HEK293T (cell line): Measurements from ENCODE around the gene AGAP1.
A peak's percentile ranks its signal among the peaks of the same experiment; 100 is the strongest.

Experiments
- CTCF ChIA-PET: fragments of 350-600 bp; formaldehyde crosslinking; extraction: SDS; loops from one replicate; lab custom pipeline; 2021; ENCODE audit warnings: antibody characterized with exemption, inconsistent platforms; lab: Yijun Ruan, JAX
- POLR2A ChIA-PET: fragments of 350-600 bp; formaldehyde crosslinking; extraction: SDS; loops from one replicate; lab custom pipeline; 2020; ENCODE audit warnings: antibody characterized with exemption, inconsistent platforms; lab: Yijun Ruan, JAX
- DNase-seq: peaks from one replicate; pipeline ENCODE4 v3.0.0; 2012; ENCODE audit warnings: mixed read lengths; ENCODE audit errors: extremely low spot score
- ARNT ChIP-seq: fragments of 450-650 bp; IDR thresholded peaks from 2 replicates; pipeline ENCODE4 v1.6.1; 2017; ENCODE audit warnings: mild to moderate bottlenecking
- BHLHE40 ChIP-seq: fragments of 450-650 bp; IDR thresholded peaks from 2 replicates; pipeline ENCODE4 v1.6.1; 2016; ENCODE audit warnings: mild to moderate bottlenecking, moderate library complexity, borderline replicate concordance
- CTBP1 ChIP-seq: fragments of 450-650 bp; IDR thresholded peaks from 2 replicates; pipeline ENCODE4 v1.6.1; 2016; ENCODE audit warnings: borderline replicate concordance
- ELF4 ChIP-seq: fragments of 450-650 bp; IDR thresholded peaks from 2 replicates; pipeline ENCODE4 v1.6.1; 2017; ENCODE audit warnings: antibody characterized with exemption
- FOXA1 ChIP-seq: fragments of 450-650 bp; IDR thresholded peaks from 2 replicates; pipeline ENCODE4 v1.6.1; 2016; ENCODE audit warnings: mild to moderate bottlenecking
- FOXK2 ChIP-seq: fragments of 450-650 bp; IDR thresholded peaks from 2 replicates; pipeline ENCODE4 v1.6.1; 2016; ENCODE audit warnings: mild to moderate bottlenecking
- FOXM1 ChIP-seq: fragments of 450-650 bp; IDR thresholded peaks from 2 replicates; pipeline ENCODE4 v1.6.1; 2017; ENCODE audit warnings: mild to moderate bottlenecking, borderline replicate concordance
- HDGF ChIP-seq: fragments of 450-650 bp; IDR thresholded peaks from 2 replicates; pipeline ENCODE4 v1.6.1; 2017; ENCODE audit warnings: antibody characterized with exemption, borderline replicate concordance
- L3MBTL2 ChIP-seq: fragments of 450-650 bp; conservative IDR thresholded peaks from 2 replicates; pipeline ENCODE4 v1.6.1; 2016; ENCODE audit warnings: mild to moderate bottlenecking
- LEF1 ChIP-seq: fragments of 450-650 bp; IDR thresholded peaks from 2 replicates; pipeline ENCODE4 v1.6.1; 2017; ENCODE audit warnings: mild to moderate bottlenecking, borderline replicate concordance
- NFRKB ChIP-seq: fragments of 450-650 bp; IDR thresholded peaks from 2 replicates; pipeline ENCODE4 v1.6.1; 2016; ENCODE audit warnings: mild to moderate bottlenecking, moderate library complexity
- SP1 ChIP-seq: fragments of 450-650 bp; IDR thresholded peaks from 2 replicates; pipeline ENCODE4 v1.6.1; 2017
- SUZ12 ChIP-seq: fragments of 450-650 bp; IDR thresholded peaks from 2 replicates; pipeline ENCODE4 v1.6.1; 2016; ENCODE audit warnings: mild to moderate bottlenecking
- TARDBP ChIP-seq: fragments of 450-650 bp; IDR thresholded peaks from 2 replicates; pipeline ENCODE4 v1.6.1; 2016
- ZNF384 ChIP-seq: fragments of 450-650 bp; IDR thresholded peaks from 2 replicates; pipeline ENCODE4 v1.6.1; 2016
- TF ChIP-seq, protein P1 (sequence below): fragments of 450-650 bp; IDR thresholded peaks from 2 replicates; pipeline ENCODE4 v1.6.1; 2016

AGAP1 gene

DNA sequence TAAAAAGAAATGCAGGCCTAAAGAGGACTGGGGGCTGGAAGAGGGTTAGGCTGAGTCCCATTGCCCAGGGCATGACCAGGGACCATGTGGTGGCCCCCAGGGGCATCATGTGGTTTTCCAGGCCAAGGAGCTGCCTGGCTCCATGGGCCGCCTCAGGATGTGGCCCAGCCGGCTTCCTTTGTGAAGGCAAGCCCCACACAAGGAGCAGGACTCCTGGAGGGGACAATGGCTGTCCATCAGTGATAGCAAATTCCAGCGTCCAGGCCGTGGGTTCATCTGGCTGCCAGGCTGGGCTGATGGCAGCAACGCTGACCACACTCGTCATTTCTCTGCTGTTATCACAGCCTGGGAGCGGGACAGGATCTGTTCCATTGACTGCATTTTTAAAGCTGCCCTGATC lies 591.8 kb downstream of the AGAP1 start:
- ChIA-PET CTCF (no interaction called here), POLR2A (no interaction called here)
- TF ChIP-seq SUZ12: no peak
- no peak for TF ChIP-seq SP1
- no peak for TF ChIP-seq ZNF384
- TF ChIP-seq, protein P1, sequence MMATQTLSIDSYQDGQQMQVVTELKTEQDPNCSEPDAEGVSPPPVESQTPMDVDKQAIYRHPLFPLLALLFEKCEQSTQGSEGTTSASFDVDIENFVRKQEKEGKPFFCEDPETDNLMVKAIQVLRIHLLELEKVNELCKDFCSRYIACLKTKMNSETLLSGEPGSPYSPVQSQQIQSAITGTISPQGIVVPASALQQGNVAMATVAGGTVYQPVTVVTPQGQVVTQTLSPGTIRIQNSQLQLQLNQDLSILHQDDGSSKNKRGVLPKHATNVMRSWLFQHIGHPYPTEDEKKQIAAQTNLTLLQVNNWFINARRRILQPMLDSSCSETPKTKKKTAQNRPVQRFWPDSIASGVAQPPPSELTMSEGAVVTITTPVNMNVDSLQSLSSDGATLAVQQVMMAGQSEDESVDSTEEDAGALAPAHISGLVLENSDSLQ: no peak
- no peak for TF ChIP-seq NFRKB
- TF ChIP-seq ELF4: no peak
- no peak for TF ChIP-seq TARDBP
- TF ChIP-seq FOXM1: no peak
- TF ChIP-seq FOXA1: no peak
- TF ChIP-seq LEF1: no peak
- no peak for TF ChIP-seq L3MBTL2
- no peak for TF ChIP-seq CTBP1
- no peak for TF ChIP-seq HDGF
- TF ChIP-seq ARNT: no peak
- no peak for TF ChIP-seq BHLHE40
- no peak for TF ChIP-seq FOXK2
- no peak for DNase-seq

DNA sequence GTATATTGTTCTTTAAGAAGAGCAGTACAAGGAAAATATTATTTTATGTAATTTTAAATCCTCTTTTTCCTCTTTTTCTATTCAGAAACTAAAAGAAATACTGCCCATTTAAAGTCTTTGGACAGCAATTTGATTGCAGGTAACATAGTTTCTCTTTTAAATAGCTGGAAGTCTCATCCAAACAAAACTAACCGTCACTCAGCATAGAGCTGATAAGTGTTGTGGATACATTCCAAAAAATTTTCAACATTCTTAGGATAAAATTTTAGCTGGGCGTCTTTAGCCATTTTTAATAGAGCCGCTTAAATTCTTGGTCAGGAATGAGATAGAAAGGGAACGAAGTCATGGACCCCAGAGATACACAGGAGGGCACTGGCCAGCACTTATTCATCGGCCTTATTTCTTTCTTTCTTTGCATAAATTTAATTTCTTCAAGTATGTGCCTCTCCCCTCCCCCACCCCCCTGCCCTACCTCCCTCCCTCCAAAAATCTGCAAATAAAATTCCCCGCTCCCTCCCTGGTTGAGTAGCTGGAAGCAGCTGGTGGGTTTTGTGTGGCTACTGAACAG lies 592.6 kb downstream of the AGAP1 start:
- ChIA-PET POLR2A (no interaction called here), CTCF (no interaction called here)
- DNase-seq: no peak

DNA sequence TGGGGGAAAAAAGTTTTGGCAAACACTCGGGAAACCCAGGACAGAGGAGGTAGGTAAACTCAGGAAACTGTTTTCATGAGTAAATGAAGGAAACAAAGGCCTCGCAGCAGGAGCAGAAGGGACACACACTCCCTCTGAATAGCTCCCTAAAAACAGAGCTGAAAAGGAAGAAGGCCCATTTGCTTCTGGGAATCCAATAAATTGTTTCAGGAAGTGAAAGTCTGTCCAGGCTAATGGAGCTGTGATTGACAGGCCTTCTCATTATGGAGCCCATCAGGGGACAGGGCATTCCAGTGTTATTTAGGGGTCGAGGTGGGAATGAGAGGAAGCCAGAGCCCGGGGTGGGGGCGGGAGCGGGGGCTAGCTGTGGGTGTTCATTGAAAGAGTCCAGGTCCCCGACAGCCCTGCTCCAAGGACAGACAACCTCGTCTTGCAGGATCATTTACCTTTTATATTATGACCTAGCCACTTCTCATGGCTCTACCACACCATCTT lies 593.2 kb downstream of the AGAP1 start:
- no peak for DNase-seq
- POLR2A ChIA-PET: no interaction called here

More for the DNA sequence above, 592.6 kb downstream of the AGAP1 start:
- TF ChIP-seq FOXK2 (no peak), LEF1 (no peak), FOXM1 (no peak), CTBP1 (no peak), SUZ12 (no peak), NFRKB (no peak), ARNT (no peak), TARDBP (no peak), FOXA1 (no peak), BHLHE40 (no peak), SP1 (no peak), ZNF384 (no peak), L3MBTL2 (no peak)
- TF ChIP-seq, protein P1: no peak

DNA sequence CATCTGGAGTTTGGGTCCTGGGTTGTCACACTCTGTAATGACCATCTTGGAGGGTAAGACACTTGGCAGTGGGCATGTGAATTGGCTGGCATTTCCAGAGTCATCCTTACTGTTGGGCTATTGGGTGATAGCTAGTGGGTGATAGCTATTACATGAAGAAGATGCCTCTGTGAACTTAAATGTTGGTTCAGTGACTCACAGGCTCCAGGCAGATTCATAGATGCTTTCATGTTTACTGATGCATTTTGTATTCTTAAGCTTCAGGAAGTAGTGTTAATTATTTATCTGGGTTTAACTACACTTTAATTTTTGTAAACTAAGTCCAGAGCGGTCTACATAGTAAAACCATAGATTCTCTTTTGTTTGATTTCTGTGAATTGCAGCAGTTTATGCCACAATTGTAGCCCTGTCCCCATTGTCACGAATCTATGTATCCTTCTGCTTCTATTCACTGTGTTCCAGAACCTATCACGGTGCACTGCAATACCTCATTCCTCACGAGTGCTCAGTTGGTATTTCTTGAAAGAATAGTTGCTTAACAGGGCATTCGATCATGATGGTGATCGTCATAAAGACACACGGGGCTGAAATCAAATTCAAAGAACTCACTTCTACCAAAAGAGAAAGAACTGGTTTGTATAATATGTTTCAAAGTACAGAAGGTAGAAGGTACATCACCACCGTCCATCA lies 594.7 kb downstream of the AGAP1 start:
- no peak for DNase-seq
- ChIA-PET POLR2A (no interaction called here), CTCF (no interaction called here)
- TF ChIP-seq ARNT (no peak), HDGF (no peak), CTBP1 (no peak), L3MBTL2 (no peak), FOXK2 (no peak), FOXA1 (no peak), BHLHE40 (no peak), ZNF384 (no peak), LEF1 (no peak), TARDBP (no peak), ELF4 (no peak), FOXM1 (no peak), NFRKB (no peak), SP1 (no peak), SUZ12 (no peak)
- TF ChIP-seq, protein P1: no peak

More for the DNA sequence above, 593.2 kb downstream of the AGAP1 start:
- no peak for TF ChIP-seq FOXK2
- TF ChIP-seq FOXA1: no peak
- TF ChIP-seq, protein P1: peak; percentile 61
- CTCF ChIA-PET: no interaction called here

DNA sequence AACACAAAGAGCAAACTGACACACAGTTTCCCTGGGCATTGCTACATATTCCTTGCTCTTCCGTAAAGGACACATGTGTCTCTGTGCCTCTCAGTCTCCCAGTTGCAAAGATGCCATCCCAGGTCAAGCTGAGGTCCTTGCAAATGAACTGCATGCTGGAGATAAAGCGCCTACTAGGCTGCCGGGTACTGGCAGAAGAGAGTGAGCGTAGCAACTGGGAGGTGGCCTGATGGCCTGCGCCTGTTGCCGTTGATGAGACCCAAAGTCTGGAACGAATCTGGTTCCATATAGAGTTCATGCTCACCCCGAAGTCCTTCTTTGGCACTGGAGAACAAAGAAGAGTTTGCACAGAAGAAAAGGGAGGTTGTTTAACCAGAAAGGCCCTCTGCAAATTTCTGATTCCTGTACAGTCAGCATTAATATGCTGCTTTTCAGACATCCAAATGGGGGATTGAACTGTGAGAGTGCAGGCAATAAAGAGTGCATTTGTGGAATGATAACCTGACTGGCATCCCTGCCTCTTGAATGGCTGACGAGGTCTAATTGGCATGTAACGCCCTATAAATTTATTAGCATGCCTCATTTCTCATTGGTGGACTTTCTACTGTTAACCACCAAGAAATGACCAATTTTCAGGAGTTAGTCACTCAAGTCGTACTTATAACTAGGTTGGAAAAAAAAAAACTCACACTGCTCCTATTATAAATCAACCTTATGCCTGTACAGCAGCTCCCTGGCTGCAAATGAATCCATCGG lies 595.6 kb downstream of the AGAP1 start:
- CTCF ChIA-PET: no interaction called here

More for the DNA sequence above, 595.6 kb downstream of the AGAP1 start:
- no peak for DNase-seq
- no peak for TF ChIP-seq ARNT
- TF ChIP-seq CTBP1: no peak
- TF ChIP-seq HDGF: no peak
- TF ChIP-seq NFRKB: no peak
- TF ChIP-seq FOXK2: no peak
- TF ChIP-seq ELF4: no peak
- no peak for TF ChIP-seq BHLHE40
- TF ChIP-seq FOXA1: no peak
- TF ChIP-seq SUZ12: no peak
- TF ChIP-seq SP1: no peak
- TF ChIP-seq, protein P1: no peak
- no peak for TF ChIP-seq ZNF384
- no peak for TF ChIP-seq LEF1
- TF ChIP-seq TARDBP: no peak
- TF ChIP-seq L3MBTL2: no peak
- no peak for TF ChIP-seq FOXM1
- POLR2A ChIA-PET: no interaction called here
